ENCODE measurements around the gene MARCHF10. TPM values are rescaled to one million over a fixed set of nuclear protein-coding genes. Genes with fewer than 3 reads are reported as not detected.
A peak's percentile ranks its signal among the peaks of the same experiment; 100 is the strongest.
"Not testable (repeated sequence)": the region's sequence is repeated elsewhere in the genome, so short reads cannot be mapped to it uniquely, and the experiment has no call there.

The MARCHF10 gene, protein sequence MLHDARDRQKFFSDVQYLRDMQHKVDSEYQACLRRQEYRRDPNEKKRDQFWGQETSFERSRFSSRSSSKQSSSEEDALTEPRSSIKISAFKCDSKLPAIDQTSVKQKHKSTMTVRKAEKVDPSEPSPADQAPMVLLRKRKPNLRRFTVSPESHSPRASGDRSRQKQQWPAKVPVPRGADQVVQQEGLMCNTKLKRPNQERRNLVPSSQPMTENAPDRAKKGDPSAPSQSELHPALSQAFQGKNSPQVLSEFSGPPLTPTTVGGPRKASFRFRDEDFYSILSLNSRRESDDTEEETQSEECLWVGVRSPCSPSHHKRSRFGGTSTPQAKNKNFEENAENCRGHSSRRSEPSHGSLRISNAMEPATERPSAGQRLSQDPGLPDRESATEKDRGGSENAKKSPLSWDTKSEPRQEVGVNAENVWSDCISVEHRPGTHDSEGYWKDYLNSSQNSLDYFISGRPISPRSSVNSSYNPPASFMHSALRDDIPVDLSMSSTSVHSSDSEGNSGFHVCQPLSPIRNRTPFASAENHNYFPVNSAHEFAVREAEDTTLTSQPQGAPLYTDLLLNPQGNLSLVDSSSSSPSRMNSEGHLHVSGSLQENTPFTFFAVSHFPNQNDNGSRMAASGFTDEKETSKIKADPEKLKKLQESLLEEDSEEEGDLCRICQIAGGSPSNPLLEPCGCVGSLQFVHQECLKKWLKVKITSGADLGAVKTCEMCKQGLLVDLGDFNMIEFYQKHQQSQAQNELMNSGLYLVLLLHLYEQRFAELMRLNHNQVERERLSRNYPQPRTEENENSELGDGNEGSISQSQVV
- polyA plus RNA-seq (2014; cell fraction: cytosol; rRNA removed) = not detected in 2 replicates
- polyA plus RNA-seq (2014; cell fraction: nucleus; rRNA removed) = not detected in 2 replicates

DNA sequence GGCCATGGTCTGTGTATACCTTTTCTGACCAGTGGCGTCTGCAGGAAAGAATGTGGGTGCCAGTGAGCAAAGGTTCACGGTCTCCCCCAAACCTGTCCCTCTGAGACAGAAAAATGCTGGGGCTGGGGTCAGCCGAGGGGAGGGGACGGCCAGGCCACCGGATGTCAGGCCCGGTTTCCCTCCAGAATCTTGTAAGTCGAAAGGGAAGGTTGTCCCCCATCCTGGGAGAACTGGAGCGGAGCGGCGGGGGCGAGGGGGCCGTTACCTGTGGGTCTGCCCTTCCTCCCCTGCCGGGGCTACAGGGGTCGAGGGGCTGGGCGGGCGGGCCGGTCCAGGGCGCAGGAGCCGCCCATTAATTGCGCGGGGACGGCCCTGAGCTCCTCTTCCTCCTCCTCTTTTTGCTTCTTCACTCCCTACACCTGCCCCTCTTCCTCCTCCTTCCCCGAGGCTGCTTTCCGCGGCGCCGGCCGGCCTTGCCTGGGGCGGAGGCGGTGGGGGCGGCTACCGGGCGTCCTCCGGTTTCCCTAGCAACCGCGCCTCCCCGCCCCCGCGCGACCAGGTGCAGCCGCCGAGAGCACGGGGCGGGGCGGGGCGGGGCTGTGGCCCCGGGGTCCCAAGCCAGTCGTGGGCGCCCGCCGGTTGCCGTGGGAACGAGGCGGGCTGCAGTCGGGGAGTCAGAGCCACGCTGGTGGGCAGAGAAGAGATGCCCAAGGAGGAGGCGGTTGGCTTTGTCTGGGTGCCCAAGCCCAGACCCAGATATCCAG is at the start of gene MARCHF10:
Gene MARCHF10 (minus strand): TSS at position 503 of the 764 bp plus-strand sequence. CDS start 6,579 bp downstream, outside the sequence.
- peak; percentile 29 for DNase-seq (ENCODE audit: low spot score)

DNA sequence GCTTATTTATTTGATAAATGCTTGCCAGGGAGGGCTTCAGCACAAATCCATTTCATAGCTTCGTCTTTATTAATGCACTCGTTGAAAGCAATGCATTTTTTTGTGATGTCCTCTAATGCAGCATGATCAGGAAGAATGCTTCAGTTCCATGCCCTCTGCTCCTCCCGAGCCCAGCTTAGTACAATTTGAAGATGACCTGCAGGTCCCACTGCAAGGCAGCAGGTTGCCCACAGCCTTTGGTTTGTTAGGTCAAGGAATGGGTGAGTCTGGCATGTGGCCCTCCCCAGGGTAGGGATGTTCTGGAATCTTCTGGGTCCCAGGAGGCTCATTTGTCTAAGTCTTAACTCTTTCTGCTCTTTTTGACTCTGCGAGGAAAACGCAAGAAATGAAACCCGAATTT is 49.4 kb upstream of the MARCHF10 start:
- no peak for DNase-seq (ENCODE audit: low spot score)

DNA sequence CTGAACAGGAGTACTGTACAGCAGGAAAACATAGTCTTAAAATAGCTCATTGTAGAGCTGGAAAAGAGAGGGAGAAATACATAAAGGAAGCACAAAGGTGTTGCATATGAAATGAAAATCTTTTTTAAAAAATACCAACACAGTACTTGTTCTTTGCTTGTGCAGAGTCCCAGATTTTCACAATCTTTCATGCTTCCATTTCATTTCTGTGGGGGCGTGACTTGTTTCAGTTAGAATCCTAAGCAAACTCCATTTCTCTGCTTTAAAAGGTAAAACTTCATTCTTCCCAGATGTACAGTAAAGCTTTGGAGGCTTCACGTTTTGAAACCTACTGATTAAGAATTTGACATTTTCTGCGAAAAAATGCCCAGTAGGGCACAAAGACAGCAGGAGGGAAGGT is 48.5 kb upstream of the MARCHF10 start:
- no peak for DNase-seq (ENCODE audit: low spot score)

DNA sequence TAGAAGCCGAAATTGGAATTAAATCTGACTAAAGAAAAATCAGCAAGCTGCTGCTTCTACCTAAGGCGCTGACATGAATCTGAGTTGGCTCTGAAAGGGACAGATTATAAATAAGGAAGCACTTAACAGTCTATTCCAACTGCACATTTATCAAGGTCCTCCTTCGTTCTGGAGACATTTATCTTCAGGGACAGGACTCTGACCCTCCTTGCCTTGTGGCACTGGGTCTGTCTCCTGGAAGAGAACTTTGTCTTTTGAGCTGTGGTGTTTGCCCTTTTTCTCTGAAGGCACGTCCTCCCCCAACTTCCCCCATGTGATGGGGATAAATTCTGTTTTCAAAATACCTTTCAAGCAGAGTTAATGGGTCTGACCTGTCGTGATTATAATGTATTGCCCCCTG is 47.0 kb upstream of the MARCHF10 start:
- no peak for DNase-seq (ENCODE audit: low spot score)

DNA sequence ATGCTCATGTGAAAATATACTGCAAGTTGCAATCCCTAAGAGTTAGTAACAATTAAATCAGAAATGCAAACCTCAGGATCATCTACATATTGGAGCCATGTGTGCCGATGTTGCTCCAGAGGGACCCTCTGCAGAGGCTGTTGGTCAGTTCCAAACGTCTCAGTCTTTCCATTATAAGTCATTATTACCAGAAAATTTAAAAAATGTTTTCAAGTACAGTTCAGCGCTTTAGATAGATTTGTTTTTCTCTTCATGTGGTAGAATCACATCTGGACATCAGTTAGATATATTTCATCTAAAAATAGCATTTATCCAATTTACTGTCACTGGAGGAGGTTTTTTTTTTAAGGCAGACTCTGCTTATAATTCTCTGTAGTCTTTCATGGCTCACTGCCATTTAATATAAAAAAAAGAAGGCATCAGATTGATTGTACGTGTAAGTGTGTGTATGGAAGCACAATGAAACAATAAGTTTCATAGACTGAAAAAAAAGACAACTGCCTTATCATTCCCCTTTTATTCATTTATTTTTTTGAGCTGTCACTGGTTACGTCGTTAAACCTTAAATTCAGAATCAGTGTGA is 46.1 kb upstream of the MARCHF10 start:
- DNase-seq (ENCODE audit: low spot score) = no peak

DNA sequence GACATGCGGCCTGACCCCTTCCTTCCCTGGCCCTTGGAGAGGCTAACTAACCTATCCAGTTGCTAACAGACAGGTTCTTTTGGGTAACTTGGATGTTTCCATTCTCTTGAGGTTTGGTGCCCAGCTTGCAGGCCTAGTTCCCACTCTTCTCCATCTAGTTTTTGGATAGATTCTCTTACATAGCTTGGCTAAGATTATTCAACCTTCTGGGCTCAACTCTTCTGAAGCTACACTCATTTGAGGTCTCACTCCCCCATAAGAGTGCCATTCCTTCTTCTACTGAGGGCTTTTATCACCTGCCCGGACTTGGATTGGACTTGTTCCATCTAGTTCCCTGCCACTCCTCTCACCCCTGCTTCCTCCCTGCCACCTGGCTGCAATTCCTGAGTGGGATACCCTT is 44.1 kb upstream of the MARCHF10 start:
- DNase-seq (ENCODE audit: low spot score) = no peak

DNA sequence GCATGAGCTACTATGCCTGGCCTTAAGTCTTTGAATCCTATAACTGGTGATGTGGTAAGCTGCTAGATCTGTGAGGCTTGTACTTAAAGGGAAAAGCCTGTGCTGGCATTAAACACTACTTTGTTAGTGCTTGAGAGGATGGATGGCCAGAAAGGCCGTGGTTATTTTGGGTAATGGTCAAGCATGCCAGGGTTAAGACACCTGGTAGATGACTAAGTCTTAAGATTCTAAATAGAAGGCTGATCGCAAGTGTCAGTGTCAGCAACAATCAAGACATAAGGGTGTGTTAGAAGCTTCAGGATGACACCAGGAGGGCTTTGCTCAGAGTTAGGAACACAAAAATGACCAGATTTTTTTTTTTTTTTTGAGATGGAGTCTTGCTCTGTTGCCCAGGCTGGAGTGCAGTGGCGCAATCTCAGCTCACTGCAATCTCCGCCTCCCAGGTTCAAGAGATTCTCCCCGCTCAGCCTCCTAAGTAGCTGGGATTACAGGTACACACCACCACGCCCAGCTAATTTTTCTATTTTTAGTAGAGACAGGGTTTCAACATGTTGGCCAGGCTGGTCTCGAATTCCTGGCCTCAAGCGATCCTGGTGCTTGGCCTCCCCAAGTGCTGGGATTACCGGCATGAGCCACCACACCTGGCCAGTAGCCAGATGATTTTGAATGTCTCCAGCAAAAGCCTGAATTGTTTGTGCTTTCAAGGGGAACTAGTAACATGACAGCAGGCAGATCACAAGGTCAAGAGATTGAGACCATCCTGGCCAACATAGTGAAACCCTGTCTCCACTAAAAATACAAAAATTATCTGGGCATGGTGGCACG is 41.7 kb upstream of the MARCHF10 start:
- DNase-seq (ENCODE audit: low spot score) = not testable (repeated sequence)

DNA sequence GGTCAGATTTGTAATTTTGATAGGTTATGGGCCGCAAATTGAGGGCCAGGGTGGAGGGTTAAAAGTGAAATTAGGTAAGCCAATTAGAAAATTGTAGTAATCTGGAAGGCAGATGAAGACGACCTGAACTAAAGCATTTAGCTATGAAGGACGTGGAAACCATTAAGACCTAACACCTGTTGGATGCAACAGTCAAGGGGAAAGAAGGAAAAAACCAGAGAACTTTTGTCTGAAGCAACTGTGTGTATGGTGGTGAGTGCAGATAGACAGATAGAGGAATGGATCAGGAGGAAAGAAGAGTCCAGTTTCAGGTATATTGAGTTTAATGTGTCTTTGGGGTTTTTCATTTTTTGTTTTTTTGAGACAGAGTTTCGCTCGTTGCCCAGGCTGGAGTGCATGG is 40.2 kb upstream of the MARCHF10 start:
- DNase-seq (ENCODE audit: low spot score) = no peak

DNA sequence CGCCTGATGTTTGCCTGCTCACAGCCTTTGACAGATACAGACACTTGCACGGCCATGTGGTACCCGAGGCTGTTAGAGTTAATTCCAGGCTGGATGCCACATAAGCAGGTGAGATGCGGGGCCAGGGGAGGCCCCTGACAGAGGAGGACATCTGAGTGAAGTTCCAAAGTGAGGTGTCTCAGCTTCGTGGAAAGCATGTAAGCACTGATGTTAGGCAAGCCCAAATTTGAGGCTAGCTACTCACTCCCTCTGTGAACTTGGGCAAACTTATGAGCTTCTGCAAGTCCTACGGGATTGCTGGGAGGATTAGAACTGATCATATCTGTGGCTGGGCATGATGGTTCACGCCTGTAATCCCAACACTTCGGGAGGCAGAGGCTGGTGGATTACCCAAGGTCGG is 39.3 kb upstream of the MARCHF10 start:
- DNase-seq (ENCODE audit: low spot score) = no peak

DNA sequence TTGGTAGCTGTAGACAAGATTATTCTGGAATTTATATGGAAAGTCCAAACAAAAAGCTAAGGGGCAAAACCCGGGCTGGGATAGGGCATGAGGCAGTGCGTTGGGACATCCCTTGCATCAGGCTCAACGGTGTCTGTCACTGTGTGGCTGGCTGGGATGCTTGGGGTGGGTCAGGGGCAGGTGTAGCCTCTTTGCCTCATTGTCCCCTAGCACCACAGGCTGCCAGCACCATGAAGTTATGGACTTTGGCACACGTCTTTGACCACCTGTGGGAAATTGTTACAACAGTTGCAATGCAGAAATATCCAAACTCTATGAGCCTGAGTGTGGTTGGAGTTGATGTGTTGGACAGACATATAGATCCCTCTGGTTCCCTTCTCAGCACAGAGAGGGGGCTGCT is 32.8 kb upstream of the MARCHF10 start:
- no peak for DNase-seq (ENCODE audit: low spot score)

DNA sequence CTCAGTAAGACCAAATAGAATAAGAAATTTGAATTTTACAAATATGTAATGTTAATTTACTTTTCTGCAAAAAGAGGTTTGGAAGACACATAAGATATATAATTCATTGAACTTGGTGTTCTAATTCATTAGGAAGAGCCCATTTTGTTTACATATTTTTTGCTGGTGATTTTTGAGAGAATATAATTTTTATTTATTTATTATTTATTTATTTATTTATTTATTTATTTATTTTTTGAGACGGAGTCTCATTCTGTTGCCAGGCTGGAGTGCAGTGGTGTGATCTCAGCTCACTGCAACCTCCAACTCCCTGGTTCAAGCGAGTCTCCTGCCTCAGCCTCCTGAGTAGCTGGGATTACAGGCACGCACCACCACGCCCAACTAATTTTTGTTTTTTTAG is 25.7 kb upstream of the MARCHF10 start:
- DNase-seq (ENCODE audit: low spot score) = not testable (repeated sequence)

DNA sequence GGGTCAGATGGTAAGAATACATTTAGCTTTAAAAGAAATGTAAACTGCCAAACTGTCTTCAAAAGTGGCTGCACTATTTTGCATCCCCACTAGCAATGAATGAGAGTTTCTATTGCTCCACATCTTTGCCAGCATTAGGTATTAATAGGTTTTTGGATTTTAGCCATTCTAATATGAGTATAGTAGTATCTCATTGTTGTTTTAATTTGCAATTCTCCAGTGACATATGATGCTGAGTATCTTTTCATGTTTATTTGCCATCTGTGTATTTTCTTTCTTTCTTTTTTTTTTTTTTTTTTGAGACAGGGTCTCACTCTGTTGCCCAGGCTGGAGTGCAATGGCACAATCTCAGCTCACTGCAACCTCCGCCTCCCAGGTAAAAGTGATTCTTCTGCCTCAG is 24.3 kb upstream of the MARCHF10 start:
- no peak for DNase-seq (ENCODE audit: low spot score)

DNA sequence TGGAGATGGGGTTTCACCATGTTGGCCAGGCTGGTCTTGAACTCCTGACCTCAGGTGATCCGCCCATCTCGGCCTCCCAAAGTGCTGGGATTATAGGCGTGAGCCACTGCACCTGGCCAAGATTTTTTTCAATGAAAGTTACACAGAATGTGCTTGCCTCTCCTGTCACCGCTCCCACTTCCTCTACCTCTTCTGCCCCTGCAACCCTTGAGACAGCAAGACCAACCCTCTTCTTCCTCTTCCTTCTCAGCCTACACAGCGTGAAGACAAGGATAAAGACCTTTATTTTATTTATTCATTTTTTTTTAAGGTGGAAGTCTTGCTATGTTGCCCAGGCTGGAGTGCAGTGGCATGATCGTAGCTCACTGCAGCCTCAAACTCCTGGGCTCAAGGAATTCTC is 23.0 kb upstream of the MARCHF10 start:
- not testable (repeated sequence) for DNase-seq (ENCODE audit: low spot score)

DNA sequence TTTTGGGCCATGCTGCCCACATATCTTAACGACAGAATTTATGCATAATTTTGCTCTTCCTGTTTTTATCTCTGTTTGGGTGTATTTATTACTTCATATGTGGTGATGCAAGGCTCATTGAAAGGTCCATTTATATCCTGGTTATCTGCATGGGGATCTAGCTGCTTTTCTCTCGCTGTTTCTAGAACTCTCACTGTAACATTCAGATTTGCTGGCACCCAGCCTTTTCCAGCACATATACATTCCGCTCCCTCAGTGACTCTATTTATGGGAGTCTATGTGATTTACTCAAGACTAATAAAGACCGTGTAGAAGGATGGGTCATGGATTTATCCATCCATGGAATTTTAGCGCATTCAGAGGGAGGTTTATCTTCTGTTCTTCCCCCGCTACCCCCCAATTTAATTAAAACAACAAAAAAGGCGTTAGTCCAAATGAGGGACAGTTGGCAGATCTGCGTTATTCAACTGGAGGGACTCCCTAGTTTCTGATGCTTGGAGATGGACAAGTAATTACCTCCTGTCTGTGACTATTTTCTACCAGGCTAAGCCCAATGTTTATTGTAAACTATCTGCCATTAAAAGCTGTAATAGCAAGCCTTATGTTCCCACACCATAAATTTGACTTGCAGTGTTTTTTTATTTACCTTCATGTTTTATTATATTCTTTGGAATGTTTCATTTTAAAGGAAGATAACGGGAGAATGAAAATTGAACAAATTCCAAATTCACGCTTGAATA is 19.8 kb upstream of the MARCHF10 start:
- DNase-seq (ENCODE audit: low spot score) = no peak

DNA sequence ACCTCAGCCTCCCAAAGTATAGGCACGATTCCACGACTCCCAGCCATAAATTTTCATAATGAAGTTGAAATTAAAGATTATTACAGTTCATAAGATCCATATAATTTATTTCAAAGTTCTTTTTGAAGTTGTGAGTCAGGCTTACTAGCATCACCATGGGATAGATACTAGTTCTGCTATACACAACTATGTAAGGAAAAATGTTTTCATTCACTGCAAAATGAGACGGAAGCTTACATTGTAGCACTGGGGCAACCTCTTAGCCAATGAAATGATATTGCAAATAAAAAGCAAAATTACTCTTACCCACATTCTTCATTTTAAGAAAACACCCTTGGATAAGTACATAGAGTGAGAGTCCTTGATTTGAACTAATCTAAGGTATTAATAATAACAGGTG is 18.8 kb upstream of the MARCHF10 start:
- no peak for DNase-seq (ENCODE audit: low spot score)

DNA sequence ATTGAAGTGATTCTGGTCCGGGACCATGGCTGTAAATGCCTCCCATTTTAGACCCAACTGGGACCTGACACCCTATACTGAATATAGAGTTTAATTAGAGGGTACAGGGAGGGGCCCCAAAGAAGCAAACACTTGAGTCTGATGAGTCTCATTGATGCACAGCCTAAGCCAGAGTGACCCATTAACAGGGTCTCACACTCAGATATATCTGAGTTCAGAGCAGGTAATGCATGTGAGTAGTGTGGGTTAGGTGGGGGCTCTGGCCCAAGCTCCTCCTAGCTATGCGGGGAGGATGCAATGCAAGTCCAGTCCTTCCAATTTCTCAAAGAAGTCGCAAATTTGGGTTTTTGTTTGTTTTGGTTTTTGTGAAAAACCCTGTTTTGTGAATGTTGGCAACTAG is 17.1 kb upstream of the MARCHF10 start:
- no peak for DNase-seq (ENCODE audit: low spot score)

DNA sequence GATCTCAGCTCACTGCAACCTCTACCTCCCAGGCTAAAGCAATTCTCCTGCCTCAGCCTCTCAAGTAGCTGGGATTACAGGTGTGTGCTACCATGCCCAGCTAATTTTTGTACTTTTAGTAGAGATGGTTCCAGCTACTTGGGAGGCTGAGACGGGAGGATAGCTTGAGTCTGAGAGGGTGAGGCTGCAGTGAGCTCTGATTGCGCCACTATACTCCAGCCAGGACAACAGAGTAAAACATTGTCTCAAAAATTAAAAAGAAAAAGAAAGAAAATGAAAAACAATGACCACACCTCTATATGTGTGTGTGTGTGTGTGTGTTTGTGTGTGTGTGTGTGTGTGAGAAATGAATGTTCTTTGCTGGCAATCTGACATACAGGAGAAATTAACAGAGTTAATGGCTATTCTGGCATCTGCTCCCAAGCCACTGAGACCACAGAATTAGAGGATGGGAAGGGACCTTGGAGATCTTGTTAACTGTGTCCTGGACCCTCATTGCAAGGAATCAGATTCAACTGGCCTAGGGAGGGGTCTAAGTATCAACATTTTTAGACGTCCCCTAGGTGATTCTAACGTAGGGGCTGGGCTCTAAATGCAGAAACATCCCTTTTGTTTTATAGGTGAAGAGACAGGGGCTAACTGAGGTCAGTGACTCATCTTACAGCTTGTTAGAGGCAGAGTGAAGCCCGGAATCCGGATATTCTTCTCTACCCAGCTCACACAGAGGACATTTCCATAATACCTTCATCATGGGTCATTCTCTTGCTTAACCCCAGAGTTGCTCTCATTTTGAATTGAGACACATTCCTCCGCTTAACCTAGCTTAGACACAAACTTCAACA is 16.4 kb upstream of the MARCHF10 start:
- no peak for DNase-seq (ENCODE audit: low spot score)

DNA sequence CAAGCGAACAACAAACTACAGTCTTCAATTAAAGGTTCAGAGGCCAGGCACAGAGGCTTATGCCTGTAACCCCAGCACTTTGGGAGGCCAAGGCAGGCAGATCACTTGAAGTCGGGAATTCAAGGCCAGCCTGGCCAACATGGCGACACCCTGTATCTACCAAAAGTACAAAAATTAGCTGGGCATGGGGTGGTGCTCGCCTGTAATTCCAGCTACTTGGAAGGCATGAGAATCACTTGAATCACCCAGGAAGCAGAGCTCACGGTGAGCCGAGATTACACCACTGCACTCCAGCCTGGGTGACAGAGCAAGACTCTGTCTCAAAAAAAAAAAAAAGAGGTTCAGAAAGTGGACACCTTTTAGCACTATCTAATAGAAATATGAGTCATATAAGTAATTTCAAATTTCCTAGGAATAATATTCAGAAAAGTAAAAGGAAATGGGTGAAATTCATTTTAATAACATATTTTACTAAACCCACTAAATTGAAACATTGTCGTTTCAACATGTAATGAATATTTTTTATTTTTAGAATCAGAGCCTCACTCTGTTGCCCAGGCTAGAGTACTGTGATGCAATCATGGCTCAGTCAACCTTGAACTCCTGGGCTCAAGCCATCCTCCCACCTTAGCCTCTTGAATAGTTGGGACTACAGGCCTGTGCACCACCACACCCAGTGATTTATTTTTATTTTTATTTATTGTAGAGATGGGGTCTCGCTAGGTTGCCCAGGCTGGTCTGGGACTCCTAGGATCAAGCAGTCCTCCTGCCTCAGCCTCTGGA is 15.2 kb upstream of the MARCHF10 start:
- DNase-seq (ENCODE audit: low spot score) = no peak

Data from SK-N-DZ (cell line).